CD4-positive, alpha-beta T cell treated with Interleukin-2 at 100 ng/mL for 4 hours (primary cell): ENCODE measurements around the gene PNLIPRP3.

Experiments
- DNase-seq: peaks from one replicate; pipeline ENCODE4 v3.0.0-alpha.2; 2020; ENCODE audit warnings: low spot score

PNLIPRP3 gene

DNA sequence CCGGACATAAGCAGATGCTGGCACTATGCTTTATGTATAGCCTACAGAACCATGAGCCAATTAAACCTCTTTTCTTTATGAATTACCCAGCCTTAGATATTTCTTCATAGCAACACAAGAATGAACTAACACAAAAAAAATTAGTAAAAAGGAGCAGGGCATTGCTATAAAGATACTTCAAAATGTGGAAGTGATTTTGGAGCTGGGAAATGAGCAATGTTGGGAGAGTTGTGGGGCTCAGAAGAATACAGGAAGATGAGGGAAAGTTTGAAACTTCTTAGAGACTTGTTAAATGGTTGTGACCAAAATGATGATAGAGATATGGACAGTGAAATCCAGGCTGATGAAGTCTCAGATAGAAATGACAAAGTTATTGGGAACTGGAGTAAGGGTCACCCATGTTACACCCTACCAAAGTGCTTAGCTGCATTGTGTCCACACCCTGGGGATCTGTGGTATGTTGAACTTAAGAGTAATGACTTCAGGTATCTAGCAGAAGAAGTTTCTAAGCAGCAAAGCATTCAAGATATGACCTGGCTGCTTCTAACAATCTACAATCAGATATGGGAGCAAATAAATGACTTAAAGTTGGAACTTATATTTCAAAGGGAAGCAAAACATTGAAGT is 24.2 kb downstream of the PNLIPRP3 start:
- DNase-seq, result no peak

GRCh38 chr10:116452338-116452720 is 24.7 kb downstream of the PNLIPRP3 start:
- no peak for DNase-seq

- no peak for DNase-seq
These were observed 29.8 kb downstream of the PNLIPRP3 start for GRCh38 chr10:116457488-116457887.

GRCh38 chr10:116460219-116460618 is 32.6 kb downstream of the PNLIPRP3 start:
- DNase-seq, result no peak

GRCh38 chr10:116461680-116462079 is 34.0 kb downstream of the PNLIPRP3 start:
- DNase-seq, result no peak

DNA sequence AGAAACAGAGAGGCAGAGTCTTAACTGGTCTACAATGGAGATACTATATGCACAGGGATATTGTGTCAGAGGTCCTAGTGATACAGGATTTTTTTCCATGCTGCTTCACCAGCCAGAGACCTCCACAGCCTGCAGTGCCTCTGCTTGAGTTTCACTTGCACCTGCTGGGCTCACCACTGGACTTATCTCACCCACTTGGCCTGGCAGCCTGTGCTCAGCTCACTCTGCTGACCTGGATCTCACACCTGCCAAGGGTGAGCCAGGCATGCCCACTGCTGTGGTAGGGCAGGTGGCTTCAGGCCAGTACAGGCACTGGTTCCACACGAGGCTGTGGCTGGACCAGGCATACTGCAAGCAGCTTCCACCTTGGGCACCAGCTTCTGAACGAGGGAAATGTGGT is 36.6 kb downstream of the PNLIPRP3 start:
- no peak for DNase-seq

DNA sequence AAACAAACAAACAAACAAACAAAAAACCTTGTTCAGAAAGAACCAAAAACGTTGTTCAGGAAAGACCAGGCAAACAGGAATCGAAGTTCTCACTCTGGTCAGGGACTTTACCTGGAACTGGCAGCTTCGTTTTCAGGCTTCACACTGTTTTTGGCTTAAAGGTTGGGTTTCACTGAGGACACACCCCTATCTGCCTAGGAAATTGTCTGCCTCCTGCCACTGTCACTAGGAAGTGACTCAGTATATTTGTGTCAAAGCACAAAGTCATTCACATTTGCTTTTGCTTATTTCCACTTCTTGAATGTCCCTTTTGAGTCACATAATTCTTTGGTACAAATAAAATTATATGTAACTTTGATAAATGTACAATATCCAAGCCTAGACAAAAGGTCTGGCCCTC is 37.9 kb downstream of the PNLIPRP3 start:
- no peak for DNase-seq

DNA sequence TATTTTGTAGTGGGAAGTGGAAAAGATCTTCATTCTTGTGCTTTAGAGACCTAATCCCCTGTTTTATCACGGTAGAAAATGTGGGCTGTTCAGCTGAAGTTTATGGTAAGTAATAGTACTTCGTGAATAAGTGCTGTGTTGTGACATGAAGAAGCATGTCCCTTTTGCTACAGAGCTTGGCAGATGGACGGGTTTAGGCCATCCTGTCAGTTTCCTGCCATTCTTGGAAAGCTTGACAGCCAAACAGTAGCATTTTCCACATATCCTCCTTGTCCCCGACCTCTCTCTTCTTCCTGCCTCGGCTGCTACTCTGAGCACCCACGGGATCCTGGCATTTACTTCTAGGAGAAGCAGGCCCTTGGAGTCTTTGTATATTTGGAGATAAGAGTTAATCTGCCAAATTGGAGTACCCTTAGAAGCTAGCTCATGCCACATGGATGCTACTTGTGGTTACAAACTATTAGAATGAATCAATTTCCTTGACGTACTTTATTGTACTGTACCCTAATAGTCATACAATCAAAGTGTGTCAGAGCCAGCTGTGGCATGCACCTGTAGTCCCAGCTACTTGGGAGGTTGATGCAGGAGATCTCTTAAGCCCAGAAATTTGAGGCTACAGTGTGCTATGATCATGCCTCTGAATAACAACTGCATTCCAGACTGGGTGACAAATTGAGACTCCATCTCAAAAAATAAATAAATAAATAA is 39.2 kb downstream of the PNLIPRP3 start:
- no peak for DNase-seq

DNA sequence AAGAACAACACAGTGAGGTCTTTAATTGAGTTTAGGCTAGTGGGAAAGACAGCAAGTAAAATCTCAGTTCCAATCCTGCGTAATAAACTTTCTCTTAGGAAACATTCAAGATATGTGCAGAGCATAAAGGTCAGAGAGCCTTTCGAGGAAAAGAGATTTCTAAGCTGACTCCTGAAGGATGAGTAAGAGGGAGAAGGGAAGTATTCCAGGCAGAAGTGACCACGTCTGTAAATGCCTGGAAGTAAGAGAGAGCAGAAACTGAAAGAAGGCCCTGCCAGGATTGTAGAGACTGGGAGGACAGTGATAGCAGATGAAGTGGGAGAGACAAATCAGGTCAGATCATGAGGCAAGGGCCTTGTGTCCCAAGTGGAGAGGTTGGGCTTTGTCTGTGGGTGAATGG is 41.8 kb downstream of the PNLIPRP3 start:
- no peak for DNase-seq

GRCh38 chr10:116470071-116470470 is 42.4 kb downstream of the PNLIPRP3 start:
- DNase-seq, result no peak

- DNase-seq, result no peak
These were observed 43.2 kb downstream of the PNLIPRP3 start for GRCh38 chr10:116470768-116471415.

- DNase-seq, result no peak
These were observed 45.2 kb downstream of the PNLIPRP3 start for GRCh38 chr10:116472891-116473290.

DNA sequence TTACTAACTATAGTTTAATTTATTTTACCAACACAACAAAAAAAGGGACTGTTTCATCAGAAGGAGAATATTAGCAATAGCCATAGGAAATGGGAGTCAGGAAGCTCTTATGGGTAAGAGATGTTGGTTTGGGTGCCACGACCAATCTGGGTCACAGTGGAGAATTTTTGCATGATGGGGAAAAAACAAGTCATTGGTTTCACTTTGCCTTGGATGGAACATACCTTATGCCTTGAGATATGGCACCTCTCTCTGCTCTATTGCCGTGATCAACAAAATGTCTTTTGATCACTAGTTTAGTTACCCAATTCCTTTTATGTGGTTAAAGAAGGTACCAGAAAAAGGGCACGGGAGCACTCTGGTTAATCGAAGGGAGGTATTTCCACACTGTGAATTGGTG is 48.2 kb downstream of the PNLIPRP3 start:
- DNase-seq, result no peak

GRCh38 chr10:116476461-116476860 is 48.8 kb downstream of the PNLIPRP3 start:
- DNase-seq, result no peak

DNA sequence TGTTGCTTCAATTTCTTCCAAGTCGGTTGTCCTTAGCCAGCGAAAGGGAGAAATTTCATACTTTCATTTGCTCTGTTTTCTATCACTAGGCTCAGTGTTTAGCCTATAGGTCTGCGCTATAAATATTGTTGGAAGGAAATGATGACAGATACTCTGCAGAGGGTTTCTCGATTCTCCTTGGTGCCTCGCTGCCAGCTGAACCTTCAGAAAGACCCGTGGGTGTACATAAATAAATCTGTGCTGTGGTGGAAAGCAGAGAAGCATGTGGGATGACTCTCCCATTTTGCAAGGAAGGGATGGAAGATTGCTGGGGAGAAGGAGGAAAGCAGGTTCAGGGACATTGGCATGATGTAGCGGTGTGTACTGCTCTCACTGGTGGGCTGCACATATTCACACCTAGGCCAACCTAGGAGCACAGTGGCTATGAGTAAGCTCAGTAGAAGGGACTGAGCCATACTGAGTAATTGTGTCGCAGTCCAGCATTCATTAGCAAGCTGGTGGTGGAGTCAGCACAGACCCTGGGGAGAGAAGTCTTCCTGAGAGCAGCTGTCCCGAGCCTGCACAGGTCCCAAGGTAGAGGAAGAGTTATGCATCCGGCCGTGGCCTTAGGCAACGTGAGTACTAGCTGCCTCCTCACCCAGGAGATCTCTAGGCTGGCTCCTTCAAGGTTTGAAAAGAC is 50.5 kb downstream of the PNLIPRP3 start:
- no peak for DNase-seq

GRCh38 chr10:116486770-116487448 is 59.3 kb downstream of the PNLIPRP3 start:
- DNase-seq, result no peak

- DNase-seq, result no peak
These were observed 60.1 kb downstream of the PNLIPRP3 start for GRCh38 chr10:116487522-116488430.

- no peak for DNase-seq
These were observed 61.8 kb downstream of the PNLIPRP3 start for GRCh38 chr10:116489460-116489859.

DNA sequence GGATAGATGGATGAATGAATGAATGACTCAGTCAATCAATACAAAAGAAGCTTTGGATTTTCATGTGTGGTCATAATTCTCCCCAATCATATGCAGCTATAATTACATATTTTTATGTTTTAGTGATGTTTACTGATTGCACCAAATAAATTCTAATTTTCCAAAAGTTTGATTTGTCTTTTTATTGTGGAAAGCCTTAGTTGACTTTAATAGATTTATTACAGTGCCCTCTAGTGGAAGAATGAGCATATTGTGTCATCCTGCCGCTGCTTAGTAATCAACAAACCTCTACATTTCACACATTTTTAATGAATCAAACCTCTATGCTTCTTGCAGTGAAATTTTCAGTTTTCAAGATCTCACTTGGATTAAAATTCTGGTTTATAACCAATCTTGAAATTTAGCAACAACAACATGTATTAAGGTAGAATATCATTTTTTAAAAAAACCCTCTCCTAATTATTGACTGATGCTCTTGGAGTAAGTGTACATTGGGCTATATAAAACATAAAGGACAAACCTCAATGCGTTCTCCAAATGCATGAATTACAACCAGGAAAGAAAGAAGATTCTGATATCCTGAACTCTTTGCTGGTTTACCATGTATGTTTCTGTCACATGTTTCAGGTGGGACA is 62.5 kb downstream of the PNLIPRP3 start:
- DNase-seq, result peak; percentile 5

DNA sequence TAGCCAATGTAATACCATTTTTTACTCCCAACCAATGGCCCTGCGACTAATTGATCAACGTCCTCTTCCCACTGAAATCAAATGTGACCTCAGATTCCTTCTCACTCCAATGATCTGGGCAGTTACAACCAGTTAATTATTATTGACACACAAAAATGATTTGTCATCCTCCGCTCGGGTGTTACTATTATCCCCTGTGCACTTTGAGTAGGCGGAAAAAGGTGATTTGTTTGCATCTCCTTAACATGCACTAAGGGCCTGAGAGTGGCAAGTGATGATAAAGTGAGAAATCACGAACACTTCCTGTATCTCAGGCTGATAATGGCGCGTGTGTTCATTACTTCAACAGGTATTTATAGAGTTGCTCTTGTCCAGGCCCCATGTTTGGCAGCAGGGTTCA is 77.1 kb downstream of the PNLIPRP3 start:
- DNase-seq, result no peak

GRCh38 chr10:116510565-116510964 is 82.9 kb downstream of the PNLIPRP3 start:
- DNase-seq, result no peak
